Measurements from ENCODE around the gene ING5.

The ING5 gene

DNA sequence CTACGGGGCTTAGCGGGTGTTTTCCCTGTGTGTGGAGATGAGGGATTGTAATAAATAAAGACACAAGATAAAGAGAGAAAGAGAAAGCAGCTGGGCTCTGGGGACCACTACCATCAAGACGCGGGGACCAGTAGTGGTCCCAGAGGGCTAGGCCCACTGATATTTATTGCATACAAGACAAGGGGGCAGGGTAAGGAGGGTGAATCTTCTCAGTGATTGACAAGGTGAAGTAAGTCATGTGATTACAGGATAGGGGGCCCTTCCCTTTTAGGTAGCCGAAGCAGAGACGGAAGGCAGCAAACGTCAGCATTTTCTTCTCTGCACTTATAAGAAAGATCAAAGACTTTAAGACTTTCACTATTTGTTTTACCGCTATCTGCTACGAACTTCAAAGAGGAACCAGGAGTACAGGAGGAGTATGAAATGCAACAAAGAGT, 70.2 kb downstream of the ING5 start:
- Histone ChIP-seq H3K27ac (ENCODE audit: low read depth, low read length) (no peak overlapping the region), H3K36me3 (ENCODE audit: control insufficient read depth, insufficient read depth, low read length) (peaks cover 4% of the 10 kb centered on the region; the same call in 1 of the 2 replicates), H3K4me1 (ENCODE audit: control insufficient read depth, insufficient read depth, low read length) (peaks cover 30% of the 10 kb centered on the region), H3K9me3 (ENCODE audit: control insufficient read depth, insufficient read depth, low read depth, low read length) (no peaks in the 10 kb centered on the region), H3K27me3 (ENCODE audit: control insufficient read depth, insufficient read depth, low read length) (no peaks in the 10 kb centered on the region), H3K9ac (ENCODE audit: low read length) (no peak overlapping the region), H3K4me3 (ENCODE audit: low read depth, low read length) (no peak overlapping the region)

DNA sequence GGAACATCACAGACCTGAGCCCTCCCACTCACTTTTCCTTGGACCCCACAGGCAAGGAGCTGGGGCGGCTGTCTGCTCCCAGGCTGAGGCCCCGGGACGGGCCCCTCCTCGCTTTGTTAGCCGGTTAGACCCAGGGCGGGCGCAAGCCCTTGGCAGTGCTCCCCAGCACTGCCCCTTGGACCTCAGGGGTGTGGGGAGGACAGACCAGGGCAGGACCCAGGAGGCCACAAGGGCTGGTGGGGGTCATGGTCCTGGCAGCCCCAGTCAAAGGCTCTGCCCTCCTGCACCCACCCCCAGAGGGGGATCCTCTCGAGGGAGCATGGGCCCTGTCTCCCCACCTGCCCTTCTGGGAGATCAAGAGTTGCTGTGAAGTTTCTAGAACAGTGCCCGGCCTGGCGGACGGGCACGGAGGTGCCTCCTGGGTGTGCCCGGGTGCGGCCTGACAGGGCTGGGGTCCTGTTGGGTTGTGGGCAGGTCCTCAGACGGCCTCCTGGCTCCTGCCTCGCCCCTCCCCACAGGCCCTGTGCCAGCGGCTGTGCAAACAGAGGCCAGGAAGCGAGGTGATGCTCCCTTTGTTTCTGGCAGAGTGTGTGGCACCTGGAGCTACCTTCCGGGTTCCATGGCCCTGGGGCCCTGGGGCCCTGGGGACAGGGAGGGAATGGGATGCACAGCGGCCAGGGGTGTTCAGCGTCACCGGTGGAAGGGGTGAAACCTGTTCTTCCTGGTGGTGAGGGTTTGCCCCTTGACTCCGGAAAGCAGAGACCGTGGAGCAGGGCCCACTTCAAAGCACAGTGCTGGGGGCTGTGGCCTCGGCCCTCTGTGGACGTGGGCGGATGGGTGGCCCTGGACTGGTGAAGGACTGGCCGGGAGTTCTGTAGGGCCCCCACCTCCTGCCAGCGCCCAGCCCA, 71.9 kb downstream of the ING5 start:
- Histone ChIP-seq H3K9ac (ENCODE audit: low read length) (no peak overlapping the region), H3K27ac (ENCODE audit: low read depth, low read length) (no peak overlapping the region), H3K4me1 (ENCODE audit: control insufficient read depth, insufficient read depth, low read length) (peaks cover 46% of the 10 kb centered on the region), H3K9me3 (ENCODE audit: control insufficient read depth, insufficient read depth, low read depth, low read length) (no peaks in the 10 kb centered on the region), H3K27me3 (ENCODE audit: control insufficient read depth, insufficient read depth, low read length) (no peaks in the 10 kb centered on the region), H3K36me3 (ENCODE audit: control insufficient read depth, insufficient read depth, low read length) (0 out of 2 replicates have a peak, but pooled peaks cover under 1% of the 10 kb centered on the region), H3K4me3 (ENCODE audit: low read depth, low read length) (no peak overlapping the region)

GRCh38 chr2:241774419-241775222, 72.8 kb downstream of the ING5 start:
- Histone ChIP-seq H3K9ac (ENCODE audit: low read length) (no peak overlapping the region), H3K27me3 (ENCODE audit: control insufficient read depth, insufficient read depth, low read length) (no peaks in the 10 kb centered on the region), H3K36me3 (ENCODE audit: control insufficient read depth, insufficient read depth, low read length) (no peaks in the 10 kb centered on the region), H3K27ac (ENCODE audit: low read depth, low read length) (no peak overlapping the region), H3K4me1 (ENCODE audit: control insufficient read depth, insufficient read depth, low read length) (peaks cover 46% of the 10 kb centered on the region), H3K9me3 (ENCODE audit: control insufficient read depth, insufficient read depth, low read depth, low read length) (no peaks in the 10 kb centered on the region), H3K4me3 (ENCODE audit: low read depth, low read length) (no peak overlapping the region)

DNA sequence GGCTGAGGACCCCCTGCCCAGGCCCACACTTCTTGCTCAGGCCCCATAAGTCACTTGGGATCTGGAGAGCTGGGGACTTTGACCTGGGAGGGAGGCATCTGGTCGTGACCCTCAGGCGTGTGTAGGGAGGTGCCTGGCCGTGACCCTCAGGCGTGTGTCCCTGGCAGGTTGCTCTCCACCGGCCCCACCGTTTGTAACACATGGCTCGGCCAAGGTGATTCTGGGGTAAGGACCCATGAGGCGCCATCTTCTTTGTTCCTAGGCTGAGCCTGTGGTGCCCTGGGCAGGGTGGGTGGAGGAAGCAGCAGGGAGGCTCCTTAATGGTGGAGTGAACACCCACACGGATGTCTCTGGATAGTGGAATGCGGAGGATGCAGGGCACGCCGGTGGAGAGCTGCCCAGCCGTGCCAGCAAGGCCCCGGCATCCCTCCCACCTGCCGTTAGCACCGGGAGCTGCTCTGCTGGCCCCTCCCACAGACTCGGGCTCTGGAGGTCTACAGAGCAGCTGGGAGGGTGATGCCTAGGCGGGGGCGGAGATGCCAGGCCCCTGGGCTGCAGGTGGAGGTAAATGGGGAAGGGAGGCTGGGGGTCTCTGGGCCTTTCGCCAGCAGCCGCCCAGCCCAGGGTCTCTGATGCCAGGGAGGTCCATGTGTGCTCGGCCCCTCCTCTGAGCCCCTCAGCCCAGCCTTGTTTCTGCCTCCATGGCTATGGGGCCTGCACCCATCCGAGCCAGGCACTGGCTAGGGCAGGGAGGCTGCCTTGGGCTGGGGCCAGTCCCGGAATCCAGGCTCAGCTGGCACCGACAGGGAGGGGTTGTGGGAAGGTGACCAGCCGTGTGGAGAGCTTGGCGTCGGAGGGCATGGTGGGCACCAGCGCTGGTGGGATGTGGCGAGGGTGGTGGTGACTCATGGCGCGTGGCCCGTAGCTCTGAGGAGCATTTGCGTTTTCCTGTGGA, 73.7 kb downstream of the ING5 start:
- Histone ChIP-seq H3K27ac (ENCODE audit: low read depth, low read length) (no peak overlapping the region), H3K9me3 (ENCODE audit: control insufficient read depth, insufficient read depth, low read depth, low read length) (peaks cover 3% of the 10 kb centered on the region; the same call in 1 of the 2 replicates), H3K9ac (ENCODE audit: low read length) (no peak overlapping the region), H3K27me3 (ENCODE audit: control insufficient read depth, insufficient read depth, low read length) (no peaks in the 10 kb centered on the region), H3K36me3 (ENCODE audit: control insufficient read depth, insufficient read depth, low read length) (no peaks in the 10 kb centered on the region), H3K4me3 (ENCODE audit: low read depth, low read length) (no peak overlapping the region), H3K4me1 (ENCODE audit: control insufficient read depth, insufficient read depth, low read length) (peaks cover 40% of the 10 kb centered on the region)

DNA sequence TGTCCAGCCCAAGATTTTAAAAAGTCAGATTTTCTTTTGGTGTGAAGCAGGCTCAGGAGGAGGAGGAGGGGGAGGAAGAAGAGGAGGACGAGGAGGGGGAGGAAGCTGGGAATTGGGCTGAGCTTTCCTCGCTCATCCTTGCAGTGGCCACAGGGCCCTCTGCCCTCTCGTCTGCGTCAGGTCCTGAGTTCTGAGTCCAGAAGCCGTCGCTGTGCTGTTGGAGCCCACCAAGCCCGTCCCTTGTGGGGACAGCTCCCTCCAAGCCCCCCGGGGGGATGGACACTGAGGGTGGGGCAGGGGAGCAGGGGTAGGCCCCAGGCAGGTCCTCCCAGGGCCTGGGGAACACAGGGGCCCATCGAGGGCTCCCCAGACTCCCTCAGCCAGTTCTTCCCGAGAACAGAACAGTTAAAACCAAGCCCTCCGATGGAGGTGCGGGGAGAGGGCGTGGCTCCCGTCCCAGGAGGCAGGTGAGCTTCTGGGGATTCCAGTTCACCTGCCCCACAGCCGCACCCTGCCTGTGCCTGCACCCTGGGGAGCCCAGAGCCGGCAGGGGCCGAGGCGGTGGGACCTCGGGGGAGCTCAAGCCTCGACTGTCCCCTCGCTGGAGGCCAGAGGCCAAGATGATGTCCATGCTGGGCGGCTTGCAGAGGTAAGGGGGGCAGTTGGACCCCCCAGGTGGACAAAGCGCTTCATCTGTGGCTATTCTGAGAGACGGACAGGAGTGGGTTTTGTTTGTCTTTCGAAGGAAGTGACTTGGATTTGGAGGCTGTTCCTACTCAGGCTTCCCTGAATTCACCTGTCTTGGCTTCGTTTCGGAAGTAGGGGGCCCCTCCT, 74.7 kb downstream of the ING5 start, which contains the start of gene GAL3ST2:
Gene GAL3ST2, plus strand, starts transcription at position 487 of the 834 bp plus-strand sequence. Its CDS starts 134 bp downstream, at position 621.
- Histone ChIP-seq H3K36me3 (ENCODE audit: control insufficient read depth, insufficient read depth, low read length) (no peaks in the 10 kb centered on the region), H3K9ac (ENCODE audit: low read length) (no peak within 1 kb of the TSS), H3K27me3 (ENCODE audit: control insufficient read depth, insufficient read depth, low read length) (no peaks in the 10 kb centered on the region), H3K27ac (ENCODE audit: low read depth, low read length) (no peak within 1 kb of the TSS; the same call in 1 of the 2 replicates), H3K4me1 (ENCODE audit: control insufficient read depth, insufficient read depth, low read length) (peaks cover 34% of the 10 kb centered on the region), H3K4me3 (ENCODE audit: low read depth, low read length) (no peak within 1 kb of the TSS), H3K9me3 (ENCODE audit: control insufficient read depth, insufficient read depth, low read depth, low read length) (peaks cover 12% of the 10 kb centered on the region; the same call in 1 of the 2 replicates)

DNA sequence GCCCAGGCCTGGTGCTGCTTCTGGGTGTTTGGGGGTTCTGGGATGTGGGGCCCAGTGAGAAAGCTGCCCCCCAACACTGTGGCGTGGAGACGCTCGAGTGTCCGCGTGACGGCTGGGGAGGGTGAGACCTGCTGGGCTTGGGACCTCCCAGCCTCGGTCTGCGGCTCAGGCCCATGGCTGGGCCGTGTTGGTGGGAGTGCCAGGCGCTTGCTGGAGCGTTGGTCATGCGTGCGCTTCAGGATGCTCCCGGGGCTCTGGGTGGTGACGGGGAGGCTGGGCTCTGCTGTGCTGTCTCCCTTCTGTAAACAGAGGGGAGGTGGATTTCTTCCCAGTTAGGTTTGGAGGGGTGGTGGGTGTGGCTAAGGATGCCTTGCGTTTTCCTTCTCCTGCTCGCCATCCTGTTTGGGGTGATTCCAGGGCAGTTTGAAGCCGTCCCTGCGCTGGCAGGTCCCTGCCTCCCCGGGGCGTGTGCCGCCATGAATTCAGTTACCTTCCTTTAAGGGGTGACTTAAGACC, 75.4 kb downstream of the ING5 start:
- Histone ChIP-seq H3K9me3 (ENCODE audit: control insufficient read depth, insufficient read depth, low read depth, low read length) (peaks cover 16% of the 10 kb centered on the region; the same call in 1 of the 2 replicates), H3K27ac (ENCODE audit: low read depth, low read length) (no peak overlapping the region), H3K9ac (ENCODE audit: low read length) (no peak overlapping the region), H3K27me3 (ENCODE audit: control insufficient read depth, insufficient read depth, low read length) (no peaks in the 10 kb centered on the region), H3K36me3 (ENCODE audit: control insufficient read depth, insufficient read depth, low read length) (no peaks in the 10 kb centered on the region), H3K4me3 (ENCODE audit: low read depth, low read length) (no peak overlapping the region), H3K4me1 (ENCODE audit: control insufficient read depth, insufficient read depth, low read length) (peaks cover 28% of the 10 kb centered on the region)

GRCh38 chr2:241777686-241778627, 76.1 kb downstream of the ING5 start:
- Histone ChIP-seq H3K4me1 (ENCODE audit: control insufficient read depth, insufficient read depth, low read length) (peaks cover 28% of the 10 kb centered on the region), H3K36me3 (ENCODE audit: control insufficient read depth, insufficient read depth, low read length) (no peaks in the 10 kb centered on the region), H3K27ac (ENCODE audit: low read depth, low read length) (no peak overlapping the region), H3K4me3 (ENCODE audit: low read depth, low read length) (no peak overlapping the region), H3K27me3 (ENCODE audit: control insufficient read depth, insufficient read depth, low read length) (no peaks in the 10 kb centered on the region), H3K9me3 (ENCODE audit: control insufficient read depth, insufficient read depth, low read depth, low read length) (peaks cover 22% of the 10 kb centered on the region), H3K9ac (ENCODE audit: low read length) (no peak overlapping the region)
